ENCODE results near the gene FSTL4.

- no peak for TF ChIP-seq SMC3 (IDR thresholded peaks at IDR 0.05; ENCODE audit: low read depth, low read length)
- no peak for TF ChIP-seq JUND (IDR thresholded peaks at IDR 0.05)
- TF ChIP-seq TAF1 (IDR thresholded peaks at IDR 0.05; ENCODE audit: borderline replicate concordance, low read depth, low read length): no peak
- TF ChIP-seq CTCF (IDR thresholded peaks at IDR 0.05): no peak
- TF ChIP-seq USF1 (IDR thresholded peaks at IDR 0.05; ENCODE audit: borderline replicate concordance, low read depth): no peak
- no peak for TF ChIP-seq GABPA (IDR thresholded peaks at IDR 0.05; ENCODE audit: low read depth)
- no peak for TF ChIP-seq ZBTB33 (IDR thresholded peaks at IDR 0.05; ENCODE audit: borderline replicate concordance, low read depth)
Observed at GRCh38 chr5:133582971-133583370, 29.4 kb downstream of the FSTL4 start.

Measured in SK-N-SH (cell line).